ENCODE measurements around the gene RECQL5. TPM values are rescaled to one million over a fixed set of nuclear protein-coding genes. Genes with fewer than 3 reads are reported as not detected.
"Not testable (repeated sequence)": the region's sequence is repeated elsewhere in the genome, so short reads cannot be mapped to it uniquely, and the experiment has no call there.

RECQL5 gene
- polyA plus RNA-seq, 2 of the 4 experiments (the other 2 are of a cell fraction): 22.7 to 39.9 TPM

GRCh38 chr17:75581121-75581725, 85.7 kb downstream of the RECQL5 start:
- H3K4me1 ChIP-seq; DNase-seq (ENCODE audit: low read depth in 1 of 2, low spot score in 1 of 2); FAIRE-seq; H3K9me3 ChIP-seq; ATAC-seq; POLR2A ChIA-PET; H3K4me2 ChIP-seq; H3K27ac ChIP-seq; H3K4me3 ChIP-seq: not testable (repeated sequence)
- CTCF ChIA-PET: interaction anchor here (0.9 to 29.9 kb wide), 10 partner anchors 8 to 166 kb away, joined by 3 to 926 read pairs (median 6); partner anchors contain the start of genes SMIM5 and TSEN54
- WGBS (ENCODE audit: missing lambda C conversion rate): 79% methylated on average over 23 of the region's 23 CpGs

Other genes with a start within 250 kb of the RECQL5 start
- gene TMEM94, start 210.5 kb downstream of the RECQL5 start, polyA plus RNA-seq (2011; rRNA removed): 30.5 and 42.7 TPM in 2 replicates
- 50.0 to 64.9 TPM (median 63.8 TPM) in 3 replicates for gene TMEM94, start 210.5 kb downstream of the RECQL5 start, polyA plus RNA-seq (2017; fragmentation: RNase III; extraction: RNeasy Plus Mini Kit Qiagen cat#74134 plus additional on column Dnase treatment)
- 3.6 and 4.6 TPM in 2 replicates for gene CASKIN2, start 151.6 kb downstream of the RECQL5 start, polyA plus RNA-seq (2011; rRNA removed)
- 9.9 to 11.2 TPM (median 10.7 TPM) in 3 replicates for gene CASKIN2, start 151.6 kb downstream of the RECQL5 start, polyA plus RNA-seq (2017; fragmentation: RNase III; extraction: RNeasy Plus Mini Kit Qiagen cat#74134 plus additional on column Dnase treatment)
- gene TSEN54, start 150.6 kb downstream of the RECQL5 start, polyA plus RNA-seq (2011; rRNA removed): 24.8 and 42.5 TPM in 2 replicates
- 37.7 to 38.4 TPM (median 38.3 TPM) in 3 replicates for gene TSEN54, start 150.6 kb downstream of the RECQL5 start, polyA plus RNA-seq (2017; fragmentation: RNase III; extraction: RNeasy Plus Mini Kit Qiagen cat#74134 plus additional on column Dnase treatment)
- gene LLGL2, start 141.5 kb downstream of the RECQL5 start, polyA plus RNA-seq (2011; rRNA removed): 18.9 and 20.7 TPM in 2 replicates
- 32.6 to 38.2 TPM (median 35.0 TPM) in 3 replicates for gene LLGL2, start 141.5 kb downstream of the RECQL5 start, polyA plus RNA-seq (2017; fragmentation: RNase III; extraction: RNeasy Plus Mini Kit Qiagen cat#74134 plus additional on column Dnase treatment)
- 12.4 and 17.7 TPM in 2 replicates for gene MYO15B, start 79.4 kb downstream of the RECQL5 start, polyA plus RNA-seq (2011; rRNA removed)
- gene MYO15B, start 79.4 kb downstream of the RECQL5 start, polyA plus RNA-seq (2017; fragmentation: RNase III; extraction: RNeasy Plus Mini Kit Qiagen cat#74134 plus additional on column Dnase treatment): 27.4 to 33.9 TPM (median 33.5 TPM) in 3 replicates
- 0.25 and 0.30 TPM in 2 replicates for gene SMIM5, start 33.7 kb downstream of the RECQL5 start, polyA plus RNA-seq (2011; rRNA removed)
- 0.15 to 0.33 TPM (median 0.20 TPM) in 3 replicates for gene SMIM5, start 33.7 kb downstream of the RECQL5 start, polyA plus RNA-seq (2017; fragmentation: RNase III; extraction: RNeasy Plus Mini Kit Qiagen cat#74134 plus additional on column Dnase treatment)
- 76.3 and 103 TPM in 2 replicates for gene SAP30BP, start 184 bp upstream of the RECQL5 start, polyA plus RNA-seq (2011; rRNA removed)
- gene SAP30BP, start 184 bp upstream of the RECQL5 start, polyA plus RNA-seq (2017; fragmentation: RNase III; extraction: RNeasy Plus Mini Kit Qiagen cat#74134 plus additional on column Dnase treatment): 125 to 139 TPM (median 136 TPM) in 3 replicates
- gene ITGB4, start 54.3 kb upstream of the RECQL5 start, polyA plus RNA-seq (2011; rRNA removed): 19.8 and 20.6 TPM in 2 replicates
- 30.1 to 37.4 TPM (median 36.0 TPM) in 3 replicates for gene ITGB4, start 54.3 kb upstream of the RECQL5 start, polyA plus RNA-seq (2017; fragmentation: RNase III; extraction: RNeasy Plus Mini Kit Qiagen cat#74134 plus additional on column Dnase treatment)
- 20.7 and 21.3 TPM in 2 replicates for gene GALK1, start 98.0 kb upstream of the RECQL5 start, polyA plus RNA-seq (2011; rRNA removed)
- 50.9 to 55.6 TPM (median 54.3 TPM) in 3 replicates for gene GALK1, start 98.0 kb upstream of the RECQL5 start, polyA plus RNA-seq (2017; fragmentation: RNase III; extraction: RNeasy Plus Mini Kit Qiagen cat#74134 plus additional on column Dnase treatment)
- gene UNK, start 117.7 kb upstream of the RECQL5 start, polyA plus RNA-seq (2011; rRNA removed): 34.5 and 40.0 TPM in 2 replicates
- 27.0 to 31.5 TPM (median 29.1 TPM) in 3 replicates for gene UNK, start 117.7 kb upstream of the RECQL5 start, polyA plus RNA-seq (2017; fragmentation: RNase III; extraction: RNeasy Plus Mini Kit Qiagen cat#74134 plus additional on column Dnase treatment)
- gene UNC13D, start 177.2 kb upstream of the RECQL5 start, polyA plus RNA-seq (2011; rRNA removed): 0.97 and 1.6 TPM in 2 replicates
- gene UNC13D, start 177.2 kb upstream of the RECQL5 start, polyA plus RNA-seq (2017; fragmentation: RNase III; extraction: RNeasy Plus Mini Kit Qiagen cat#74134 plus additional on column Dnase treatment): 3.5 to 4.5 TPM (median 4.3 TPM) in 3 replicates
- gene WBP2, start 188.2 kb upstream of the RECQL5 start, polyA plus RNA-seq (2011; rRNA removed): 35.6 and 39.7 TPM in 2 replicates
- 111 to 131 TPM (median 116 TPM) in 3 replicates for gene WBP2, start 188.2 kb upstream of the RECQL5 start, polyA plus RNA-seq (2017; fragmentation: RNase III; extraction: RNeasy Plus Mini Kit Qiagen cat#74134 plus additional on column Dnase treatment)
- gene TRIM47, start 211.4 kb upstream of the RECQL5 start, polyA plus RNA-seq (2011; rRNA removed): 19.6 and 26.7 TPM in 2 replicates
- 45.3 to 54.7 TPM (median 46.6 TPM) in 3 replicates for gene TRIM47, start 211.4 kb upstream of the RECQL5 start, polyA plus RNA-seq (2017; fragmentation: RNase III; extraction: RNeasy Plus Mini Kit Qiagen cat#74134 plus additional on column Dnase treatment)
- 13.5 and 17.4 TPM in 2 replicates for gene TRIM65, start 229.8 kb upstream of the RECQL5 start, polyA plus RNA-seq (2011; rRNA removed)
- 26.2 to 30.2 TPM (median 30.1 TPM) in 3 replicates for gene TRIM65, start 229.8 kb upstream of the RECQL5 start, polyA plus RNA-seq (2017; fragmentation: RNase III; extraction: RNeasy Plus Mini Kit Qiagen cat#74134 plus additional on column Dnase treatment)
- gene MRPL38, start 237.7 kb upstream of the RECQL5 start, polyA plus RNA-seq (2011; rRNA removed): 43.4 and 53.5 TPM in 2 replicates
- 102 to 105 TPM (median 104 TPM) in 3 replicates for gene MRPL38, start 237.7 kb upstream of the RECQL5 start, polyA plus RNA-seq (2017; fragmentation: RNase III; extraction: RNeasy Plus Mini Kit Qiagen cat#74134 plus additional on column Dnase treatment)

Data from A549 (cell line).